Fibroblast of lung (primary cell): Measurements from ENCODE around the gene ECI1. TPM values are rescaled to one million over a fixed set of nuclear protein-coding genes. Genes with fewer than 3 reads are reported as not detected.

Source experiments
- DNase-seq, 2 donors: peaks; one replicate each; pipeline versions ENCODE4 v3.0.0 to v3.0.0-alpha.2; 2010; ENCODE audit warnings: low read depth in 2 of 2
- H2AFZ ChIP-seq: 2 replicates; pipeline ENCODE4 v1.5.1; 2012; ENCODE audit warnings: low read length, control low read depth, inconsistent platforms
- H3K27ac ChIP-seq: 2 replicates; pipeline ENCODE4 v1.5.1; 2011; ENCODE audit warnings: low read length, control low read depth; ENCODE audit not compliant: insufficient read depth
- H3K27me3 ChIP-seq: 2 replicates; pipeline ENCODE4 v1.5.1; 2011; ENCODE audit warnings: mild to moderate bottlenecking, low read length; ENCODE audit not compliant: control insufficient read depth, insufficient read depth
- H3K36me3 ChIP-seq: 2 replicates; pipeline ENCODE4 v1.5.1; 2011; ENCODE audit warnings: low read length; ENCODE audit not compliant: control insufficient read depth, insufficient read depth
- H3K4me1 ChIP-seq: 2 replicates; pipeline ENCODE4 v1.5.1; 2011; ENCODE audit warnings: low read length; ENCODE audit not compliant: control insufficient read depth, insufficient read depth; ENCODE audit errors: extremely low read depth
- H3K4me2 ChIP-seq: 2 replicates; pipeline ENCODE4 v1.5.1; 2011; ENCODE audit warnings: low read length, control low read depth; ENCODE audit not compliant: insufficient read depth; ENCODE audit errors: extremely low read depth
- H3K4me3 ChIP-seq, 4 experiments: fragments of 200-600 bp in 1 of 4; sonication (generic) in 1 of 4; replicated peaks in 1 of 4; 2 replicates each; pipeline ENCODE4 v1.5.1; 2011 to 2016; ENCODE audit warnings: low read length in 4 of 4, low read depth in 3 of 4, mild to moderate bottlenecking in 3 of 4, control low read depth in 2 of 4, inconsistent platforms in 1 of 4, mixed read lengths in 1 of 4; ENCODE audit not compliant: insufficient read depth in 1 of 4; ENCODE audit errors: control extremely low read depth in 1 of 4
- H3K79me2 ChIP-seq: 2 replicates; pipeline ENCODE4 v1.5.1; 2012; ENCODE audit warnings: mild to moderate bottlenecking, low read length, inconsistent platforms; ENCODE audit not compliant: control insufficient read depth, insufficient read depth
- H3K9ac ChIP-seq: 2 replicates; pipeline ENCODE4 v1.5.1; 2011; ENCODE audit warnings: mild to moderate bottlenecking, low read length, control low read depth; ENCODE audit not compliant: insufficient read depth
- H3K9me3 ChIP-seq: 2 replicates; pipeline ENCODE4 v1.5.1; 2012; ENCODE audit warnings: low read depth, low read length; ENCODE audit not compliant: control insufficient read depth, insufficient read depth
- H4K20me1 ChIP-seq: 2 replicates; pipeline ENCODE4 v1.5.1; 2011; ENCODE audit warnings: low read length; ENCODE audit not compliant: control insufficient read depth, insufficient read depth; ENCODE audit errors: extremely low read depth
- EZH2 ChIP-seq: IDR thresholded peaks from 2 replicates; pipeline ENCODE4 v1.5.1; 2012; ENCODE audit warnings: low read length, control low read depth, mild to moderate bottlenecking; ENCODE audit errors: missing control alignments
- polyA plus RNA-seq, 2 donors: library from polyadenylated mRNA; depleted of rRNA in 1 of 2; stranded (reverse) in 1 of 2; unstranded in 1 of 2; fragments of >200 nt; gene quantifications; 2 replicates each; pipeline ENCODE4 v1.2.1, GENCODE V29; 2011 to 2012; ENCODE audit warnings: missing spikeins in 1 of 2
- total RNA-seq: library from RNA; depleted of rRNA; stranded (reverse); fragments of >200 nt; gene quantifications from 2 replicates; pipeline ENCODE4 v1.2.1, GENCODE V29; 2014
- TF ChIP-seq, protein P1 (sequence below), 2 donors: IDR thresholded peaks in 1 of 2; conservative IDR thresholded peaks in 1 of 2; 1 replicate in 1 of 2; 2 replicates in 1 of 2; pipeline ENCODE4 v1.5.1; 2011 to 2012; ENCODE audit warnings: low read length in 2 of 2, control low read depth in 1 of 2, inconsistent platforms in 1 of 2, low read depth in 1 of 2, mild to moderate bottlenecking in 1 of 2

ECI1 gene
- total and polyA plus RNA-seq, 2 donors (not counting 1 experiment from before 2014, with no cell fraction given) = 18.8 to 35.8 TPM

DNA sequence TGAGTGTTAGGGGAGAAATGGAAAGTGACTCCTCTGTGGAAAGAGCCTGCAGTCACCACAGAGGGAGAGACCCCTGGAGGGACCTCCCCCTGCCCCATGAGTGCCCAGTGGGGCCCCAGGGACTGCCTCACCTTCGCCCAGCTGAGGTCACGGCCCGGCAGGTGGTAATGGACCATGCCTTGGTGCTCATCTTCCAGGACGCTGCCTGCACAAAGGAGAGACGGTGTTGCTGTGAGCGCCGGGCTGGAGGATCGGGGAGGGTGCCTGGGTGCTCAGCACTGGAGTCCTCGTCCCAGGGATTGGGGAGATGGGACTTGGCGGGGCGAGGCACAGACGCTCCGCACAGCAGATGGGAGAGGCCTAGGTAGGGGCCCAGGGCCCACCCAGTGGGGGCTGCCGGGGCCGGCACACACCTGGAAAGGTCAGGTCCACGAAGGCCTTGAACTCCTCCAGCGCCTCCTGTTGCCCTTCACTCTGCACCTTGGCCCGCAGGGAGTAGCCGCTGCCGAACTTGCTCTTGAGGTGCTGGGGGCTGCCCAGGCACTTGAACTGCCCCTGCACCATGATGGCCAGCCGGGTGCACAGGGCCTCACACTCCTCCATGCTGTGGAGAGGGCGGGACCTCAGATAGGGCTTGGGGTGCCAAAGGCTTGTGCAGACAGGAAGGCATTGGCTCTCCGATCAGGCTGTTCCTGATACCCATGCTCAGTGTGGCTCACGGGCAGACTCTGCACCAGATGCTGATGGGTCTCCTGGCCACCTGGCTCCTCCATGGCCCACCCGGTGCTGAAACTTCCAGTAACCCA is 26.3 kb upstream of the ECI1 start:
- H3K79me2 ChIP-seq = no peaks in the 10 kb centered on the region
- no peak overlapping the region for H2AFZ ChIP-seq
- H3K4me2 ChIP-seq = no peak overlapping the region
- H3K9ac ChIP-seq = no peak overlapping the region
- no peak for DNase-seq
- H3K27me3 ChIP-seq = no peaks in the 10 kb centered on the region
- no peaks in the 10 kb centered on the region for H3K4me1 ChIP-seq
- no peak overlapping the region for H3K27ac ChIP-seq
- H3K36me3 ChIP-seq = no peaks in the 10 kb centered on the region
- no peaks in the 10 kb centered on the region for H3K9me3 ChIP-seq
- TF ChIP-seq, protein P1, sequence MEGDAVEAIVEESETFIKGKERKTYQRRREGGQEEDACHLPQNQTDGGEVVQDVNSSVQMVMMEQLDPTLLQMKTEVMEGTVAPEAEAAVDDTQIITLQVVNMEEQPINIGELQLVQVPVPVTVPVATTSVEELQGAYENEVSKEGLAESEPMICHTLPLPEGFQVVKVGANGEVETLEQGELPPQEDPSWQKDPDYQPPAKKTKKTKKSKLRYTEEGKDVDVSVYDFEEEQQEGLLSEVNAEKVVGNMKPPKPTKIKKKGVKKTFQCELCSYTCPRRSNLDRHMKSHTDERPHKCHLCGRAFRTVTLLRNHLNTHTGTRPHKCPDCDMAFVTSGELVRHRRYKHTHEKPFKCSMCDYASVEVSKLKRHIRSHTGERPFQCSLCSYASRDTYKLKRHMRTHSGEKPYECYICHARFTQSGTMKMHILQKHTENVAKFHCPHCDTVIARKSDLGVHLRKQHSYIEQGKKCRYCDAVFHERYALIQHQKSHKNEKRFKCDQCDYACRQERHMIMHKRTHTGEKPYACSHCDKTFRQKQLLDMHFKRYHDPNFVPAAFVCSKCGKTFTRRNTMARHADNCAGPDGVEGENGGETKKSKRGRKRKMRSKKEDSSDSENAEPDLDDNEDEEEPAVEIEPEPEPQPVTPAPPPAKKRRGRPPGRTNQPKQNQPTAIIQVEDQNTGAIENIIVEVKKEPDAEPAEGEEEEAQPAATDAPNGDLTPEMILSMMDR (conservative IDR thresholded peaks at IDR 0.05 in 1 of 2, IDR thresholded peaks at IDR 0.05 in 1 of 2; ENCODE audit: low read depth in 1 of 2, low read length in 2 of 2) = no peak
- no peaks in the 10 kb centered on the region for H4K20me1 ChIP-seq
- no peak overlapping the region for H3K4me3 ChIP-seq

DNA sequence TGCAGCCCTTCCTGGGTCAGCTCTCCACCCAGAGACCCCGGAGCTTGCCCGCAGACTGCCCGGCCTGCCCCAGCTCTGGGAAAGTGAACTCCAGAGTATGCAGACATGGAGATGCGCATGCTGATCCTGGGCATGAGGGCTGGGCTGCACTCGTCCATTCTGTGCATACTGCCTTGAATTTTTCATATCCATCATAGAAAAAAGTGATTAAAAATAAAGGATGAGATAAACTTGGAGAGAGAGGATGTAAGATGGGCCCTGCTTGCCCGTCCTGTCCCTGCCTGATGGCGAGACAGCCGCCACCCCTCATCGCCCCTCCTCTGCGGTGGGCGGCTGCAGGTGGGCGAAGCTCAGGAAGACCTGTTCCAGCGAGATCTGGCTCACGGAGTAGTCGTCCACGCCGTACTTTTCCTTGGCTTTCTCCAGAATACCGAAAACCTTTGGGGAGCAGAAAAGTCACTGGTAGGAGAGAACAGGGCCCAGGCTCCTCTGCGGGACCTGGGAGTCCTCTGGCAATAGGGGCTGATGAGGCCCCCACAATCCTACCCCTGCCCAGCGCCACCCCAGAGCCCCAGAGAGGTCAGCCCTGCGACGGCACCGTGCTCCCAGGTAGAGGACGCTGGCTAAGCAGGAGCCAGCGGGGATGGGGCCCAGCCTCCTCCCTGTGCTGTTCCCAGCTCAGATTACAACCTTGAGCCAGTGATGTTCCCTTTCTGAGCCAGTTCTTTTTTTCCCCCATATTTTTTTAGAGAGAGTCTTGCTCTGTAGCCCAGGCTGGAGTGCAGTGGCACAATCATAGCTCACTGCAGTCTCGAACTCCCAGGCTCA is 25.2 kb upstream of the ECI1 start:
- TF ChIP-seq EZH2 = no peak
- TF ChIP-seq, protein P1 (conservative IDR thresholded peaks at IDR 0.05 in 1 of 2, IDR thresholded peaks at IDR 0.05 in 1 of 2; ENCODE audit: low read depth in 1 of 2, low read length in 2 of 2) = no peak
- Histone ChIP-seq H3K9me3 (no peaks in the 10 kb centered on the region), H3K27me3 (no peaks in the 10 kb centered on the region), H3K9ac (no peak overlapping the region), H4K20me1 (no peaks in the 10 kb centered on the region), H3K27ac (no peak overlapping the region), H3K4me3 (no peak overlapping the region), H3K4me1 (no peaks in the 10 kb centered on the region), H3K79me2 (no peaks in the 10 kb centered on the region), H3K4me2 (no peak overlapping the region), H3K36me3 (no peaks in the 10 kb centered on the region), H2AFZ (no peak overlapping the region)
- no peak for DNase-seq

DNA sequence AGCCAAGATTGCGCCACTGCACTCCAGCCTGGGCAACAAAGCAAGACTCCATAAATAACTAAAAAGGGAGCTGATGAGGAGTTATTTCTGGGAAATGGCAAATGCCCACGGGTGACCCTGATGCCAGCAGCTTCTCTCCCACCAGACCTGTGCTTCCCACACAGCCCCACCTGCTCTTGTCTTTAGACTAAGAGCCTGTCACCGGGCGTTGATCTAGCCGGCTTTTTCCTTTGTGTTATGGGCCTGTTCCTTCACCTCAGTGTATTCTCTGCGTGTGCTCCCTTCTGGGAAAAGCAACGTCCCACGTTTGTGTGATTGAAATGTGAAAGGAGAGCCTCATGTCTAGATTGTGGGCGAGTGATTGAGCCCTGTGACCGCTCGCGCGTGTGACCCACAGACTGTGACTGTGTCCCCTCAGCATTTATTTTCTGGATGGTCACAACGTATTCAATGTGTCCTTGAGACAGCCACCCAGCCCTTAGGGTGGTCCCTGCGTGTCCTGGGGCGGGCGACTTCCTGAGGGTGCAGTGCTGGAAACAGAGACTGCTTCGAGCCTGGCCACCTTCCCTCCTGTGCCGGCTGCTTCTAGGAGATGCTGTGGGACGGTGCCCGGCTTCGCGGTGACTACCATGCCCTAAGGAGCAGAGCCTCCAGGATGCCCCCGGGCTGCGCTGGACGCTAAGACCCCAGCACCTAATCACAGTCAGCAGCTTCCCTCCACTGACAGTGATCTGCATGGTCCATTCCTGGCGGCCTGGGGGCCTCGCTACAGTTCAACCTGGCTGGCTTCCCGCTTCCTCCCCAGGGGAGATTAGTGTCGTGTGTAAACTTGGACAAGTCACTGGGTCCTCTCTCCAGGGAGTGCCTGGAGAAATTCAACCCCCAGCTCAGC is 24.3 kb upstream of the ECI1 start:
- H3K36me3 ChIP-seq = no peaks in the 10 kb centered on the region
- no peak overlapping the region for H3K4me3 ChIP-seq
- H3K9ac ChIP-seq = no peak overlapping the region
- H3K79me2 ChIP-seq = peaks cover 1% of the 10 kb centered on the region
- no peaks in the 10 kb centered on the region for H4K20me1 ChIP-seq
- H2AFZ ChIP-seq = no peak overlapping the region
- H3K9me3 ChIP-seq = no peaks in the 10 kb centered on the region
- no peak for DNase-seq
- no peak overlapping the region for H3K4me2 ChIP-seq
- H3K27ac ChIP-seq = no peak overlapping the region
- no peaks in the 10 kb centered on the region for H3K4me1 ChIP-seq
- no peaks in the 10 kb centered on the region for H3K27me3 ChIP-seq
- TF ChIP-seq EZH2 = peak; percentile 44
- TF ChIP-seq, protein P1 (conservative IDR thresholded peaks at IDR 0.05 in 1 of 2, IDR thresholded peaks at IDR 0.05 in 1 of 2; ENCODE audit: low read depth in 1 of 2, low read length in 2 of 2) = no peak
